NCI-H69 (cell line): ENCODE data around the gene BAIAP2L2.
"Not testable (repeated sequence)": the region's sequence is repeated elsewhere in the genome, so short reads cannot be mapped to it uniquely, and the experiment has no call there.

Source experiments
- DNase-seq: peaks from one replicate; lab custom pipeline; 2025; lab: John Stamatoyannopoulos, UW

The BAIAP2L2 gene

DNA sequence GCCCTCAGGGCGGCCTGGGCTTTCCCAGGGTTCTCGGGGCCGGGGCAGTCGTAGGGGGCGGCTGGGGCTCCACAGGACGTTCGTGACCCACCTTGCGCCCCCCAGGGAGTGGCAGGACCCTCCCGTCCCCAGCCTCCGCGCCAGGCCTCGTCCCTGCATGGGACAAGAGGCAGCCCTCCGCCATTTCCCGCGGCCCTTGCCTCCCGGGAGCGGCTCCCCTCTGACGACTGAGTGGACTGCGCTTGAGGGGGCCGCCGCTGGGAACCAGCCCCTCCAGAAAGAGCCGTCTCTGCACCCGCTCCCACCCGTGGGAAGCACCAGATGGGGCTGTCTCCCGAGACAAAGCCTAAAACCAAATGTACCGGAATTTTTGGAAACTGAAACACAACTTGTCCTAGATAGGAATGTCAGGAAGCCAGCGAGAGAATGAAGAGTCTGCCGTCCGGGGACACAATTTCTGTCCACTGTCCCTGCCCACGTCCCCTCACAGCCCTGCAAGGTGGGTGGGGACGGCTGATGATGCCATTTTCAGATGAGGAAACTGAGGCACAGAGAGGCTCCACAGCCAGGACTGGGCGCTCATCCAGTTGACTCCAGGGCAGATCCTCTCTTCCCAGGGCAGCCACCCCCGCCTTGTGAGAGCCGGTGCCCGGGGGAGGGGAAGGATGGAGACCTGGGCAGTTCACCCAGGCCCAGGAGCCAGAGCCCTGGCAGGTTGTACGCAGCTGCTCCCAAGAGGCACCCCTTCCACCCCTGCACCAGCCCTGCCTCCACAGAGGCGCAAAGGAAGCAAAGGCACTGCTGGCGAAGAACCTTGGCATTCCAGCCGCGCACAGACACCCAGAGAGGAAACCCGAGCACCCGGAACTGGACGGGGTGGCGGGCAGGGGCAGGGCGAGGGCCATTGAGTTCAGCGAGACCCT lies 71.3 kb downstream of the BAIAP2L2 start:
- DNase-seq, result no peak

DNA sequence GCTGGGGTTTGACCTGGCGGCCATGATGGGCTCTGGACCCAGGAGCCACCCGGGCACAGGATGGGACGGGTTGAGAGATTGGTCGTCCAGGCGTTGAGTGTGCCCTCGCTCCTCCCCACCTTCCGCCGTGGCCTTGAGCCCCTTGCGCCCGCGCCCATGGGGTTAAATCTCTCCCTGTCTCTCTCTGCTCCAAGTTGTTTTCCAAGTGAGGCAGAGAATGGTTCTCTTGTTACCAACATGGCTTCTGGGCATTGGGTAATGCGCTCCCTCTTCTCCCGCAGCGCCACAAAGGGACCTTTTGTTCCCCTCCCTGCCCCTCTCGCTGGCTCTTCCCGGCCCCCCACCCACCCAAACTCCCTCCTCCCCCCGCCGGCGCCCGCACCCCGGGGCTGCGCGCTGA lies 72.1 kb downstream of the BAIAP2L2 start:
- DNase-seq, result no peak

DNA sequence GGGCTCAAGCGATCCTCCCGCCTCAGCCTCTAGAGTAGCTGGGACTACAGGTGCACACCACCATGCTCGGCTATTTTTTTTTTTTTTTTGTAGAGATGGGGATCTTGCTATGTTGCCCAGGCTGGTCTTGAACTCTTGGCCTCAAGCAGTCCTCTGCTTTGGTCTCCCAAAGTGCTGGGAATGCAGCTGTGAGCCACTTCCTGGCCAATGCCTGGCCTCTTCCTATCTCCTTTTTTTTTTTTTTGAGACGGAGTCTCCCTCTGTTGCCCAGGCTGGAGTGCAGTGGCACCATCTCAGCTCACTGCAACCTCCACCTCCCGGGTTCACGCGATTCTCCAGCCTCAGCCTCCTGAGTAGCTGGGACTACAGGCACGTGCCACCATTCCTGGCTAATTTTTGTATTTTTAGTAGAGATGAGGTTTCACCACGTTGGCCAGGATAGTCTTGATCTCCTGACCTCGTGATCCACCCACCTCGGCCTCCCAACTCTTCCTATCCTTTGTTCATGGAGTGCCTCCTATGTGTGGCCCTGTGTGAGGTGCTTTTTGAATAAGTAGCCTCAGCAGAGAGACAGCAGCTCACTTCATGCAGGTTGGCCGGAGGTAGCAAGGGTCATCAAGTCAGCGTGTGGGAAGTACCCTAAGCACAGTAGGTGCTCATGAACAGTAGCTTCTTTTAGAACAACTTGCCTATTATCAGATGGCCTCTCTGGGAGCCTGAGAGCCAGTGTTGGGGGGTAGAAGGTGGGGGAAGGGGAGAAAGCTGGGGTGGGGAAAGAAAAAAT lies 72.9 kb downstream of the BAIAP2L2 start:
- DNase-seq, result not testable (repeated sequence)

DNA sequence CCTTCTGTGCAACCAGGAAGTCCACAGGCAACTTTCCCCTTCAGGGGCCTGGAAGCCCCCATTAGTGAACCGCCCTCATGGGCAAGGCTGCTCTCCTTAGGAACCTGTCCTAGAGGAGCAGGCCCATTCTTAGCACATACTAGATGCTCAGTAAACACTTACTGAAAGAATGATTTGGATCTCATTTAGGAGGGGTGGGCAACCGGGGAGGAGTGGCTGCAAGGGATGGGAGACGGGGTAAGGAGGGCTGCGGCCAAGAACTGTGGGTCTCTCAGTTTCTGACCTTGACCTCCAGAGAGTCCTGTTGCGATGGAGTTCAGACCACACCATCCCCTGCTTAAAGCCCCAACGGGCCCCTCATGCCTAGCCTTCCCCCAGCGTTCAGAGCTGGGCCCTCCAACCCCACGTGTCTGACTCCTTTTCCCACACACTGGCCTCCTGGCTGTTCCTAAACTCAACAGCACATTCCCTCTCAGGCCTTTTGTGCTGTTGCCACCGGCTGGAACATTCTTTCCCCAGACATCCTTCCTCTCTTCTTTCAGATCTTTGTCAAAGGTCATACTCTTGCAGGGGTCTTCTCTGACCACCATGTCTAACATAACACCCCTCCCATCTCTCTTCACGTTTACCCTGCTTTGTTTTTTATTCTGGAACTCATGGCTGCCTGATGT lies 74.0 kb downstream of the BAIAP2L2 start:
- DNase-seq, result no peak

DNA sequence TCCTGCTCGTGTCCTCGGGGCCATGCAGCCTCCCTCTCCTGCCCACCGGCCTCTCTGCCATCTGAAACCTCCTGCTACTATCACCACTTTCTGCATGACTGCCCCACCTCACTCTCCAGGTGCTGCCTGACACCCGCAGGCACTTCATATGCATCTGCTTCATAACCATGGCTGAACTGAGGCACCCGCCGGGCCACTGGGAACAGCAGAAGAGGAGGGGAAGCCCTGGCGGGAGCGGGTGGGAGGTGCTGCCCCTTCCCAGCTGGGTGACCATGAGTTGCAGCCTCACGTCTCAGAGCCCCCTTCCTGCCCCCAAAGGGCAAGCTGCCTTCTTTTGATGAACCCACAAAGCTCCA lies 75.0 kb downstream of the BAIAP2L2 start:
- peak; percentile 23 for DNase-seq
